ENCODE data around the gene SELENOV. TPM values are rescaled to one million over a fixed set of nuclear protein-coding genes. Genes with fewer than 3 reads are reported as not detected.

SELENOV gene
- total RNA-seq, 4 donors from 2014 or later: not detected

- intact Hi-C loops (cut with DNase I): no loop called here
- Histone ChIP-seq H3K36me3 (peaks cover 16 to 47% (median 35%) of the 10 kb centered on the region in 4 donors), H3K27ac (replicated peaks in 1 of 4) (peak within 1 kb of the TSS; percentile 75 to 87 (median 81)), H3K4me3 (peak within 1 kb of the TSS; percentile 66 to 97 (median 82)), H3K9me3 (no peaks in the 10 kb centered on the region), H3K27me3 (no peaks in the 10 kb centered on the region), H3K4me1 (peaks cover 18 to 32% (median 18%) of the 10 kb centered on the region in 4 donors)
- no peak for TF ChIP-seq POLR2A (IDR thresholded peaks at IDR 0.05; ENCODE audit: low read depth)
- TF ChIP-seq POLR2AphosphoS5 (IDR thresholded peaks at IDR 0.05): peak; percentile 91 to 94
- peak in 1 of 3 experiments; percentile 10 for TF ChIP-seq CTCF (IDR thresholded peaks at IDR 0.05)
- DNase-seq (ENCODE audit: extremely low spot score): peak; percentile 99
- 1% methylated on average over 17 of the region's 62 CpGs for WGBS
These were observed 34.4 kb upstream of the SELENOV start, which contains the start of gene TIMM50 for GRCh38 chr19:39480337-39481228. Gene TIMM50 (plus strand): TSS chr19:39480838. CDS start chr19:39480854, 16 bp downstream.

- Histone ChIP-seq H3K27me3 (no peaks in the 10 kb centered on the region), H3K4me3 (peak overlapping the region; percentile 66 to 97 (median 82)), H3K9me3 (no peaks in the 10 kb centered on the region), H3K27ac (replicated peaks in 1 of 4) (peak overlapping the region; percentile 75 to 87 (median 81)), H3K4me1 (peaks cover 15 to 32% (median 18%) of the 10 kb centered on the region in 4 donors), H3K36me3 (peaks cover 18 to 47% (median 35%) of the 10 kb centered on the region in 4 donors)
- intact Hi-C loops (cut with DNase I): no loop called here
- DNase-seq (ENCODE audit: extremely low spot score): no peak
- WGBS: 0% methylated on average over 10 of the region's 12 CpGs
- TF ChIP-seq CTCF (IDR thresholded peaks at IDR 0.05) (no peak), POLR2A (IDR thresholded peaks at IDR 0.05; ENCODE audit: low read depth) (no peak), POLR2AphosphoS5 (IDR thresholded peaks at IDR 0.05) (no peak), EP300 (IDR thresholded peaks at IDR 0.05) (no peak)
These were observed 33.8 kb upstream of the SELENOV start for GRCh38 chr19:39481229-39481545.

DNA sequence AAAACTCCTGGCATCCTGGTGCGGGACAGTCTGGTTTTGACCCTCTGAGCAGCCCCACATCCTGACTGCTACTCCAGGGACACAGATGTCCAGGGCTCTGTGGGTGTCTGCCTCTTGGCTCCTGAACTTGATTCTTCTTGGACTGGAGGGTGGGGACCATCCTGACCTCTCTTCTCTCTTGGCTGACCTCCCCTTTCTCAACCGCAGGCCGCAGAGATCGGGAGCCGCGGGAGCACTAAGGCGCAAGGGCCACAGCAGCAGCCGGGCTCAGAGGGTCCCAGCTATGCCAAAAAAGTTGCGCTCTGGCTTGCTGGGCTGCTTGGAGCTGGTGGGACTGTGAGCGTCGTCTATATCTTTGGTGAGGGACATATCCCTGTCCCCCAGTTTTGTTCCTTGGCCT, 33.3 kb upstream of the SELENOV start:
- WGBS: 78% methylated on average over 5 of the region's 11 CpGs
- DNase-seq (ENCODE audit: extremely low spot score): no peak
- Histone ChIP-seq H3K4me3 (peak overlapping the region; percentile 66 to 97 (median 82)), H3K9me3 (no peaks in the 10 kb centered on the region), H3K4me1 (peaks cover 15 to 32% (median 18%) of the 10 kb centered on the region in 4 donors), H3K27me3 (no peaks in the 10 kb centered on the region), H3K27ac (replicated peaks in 1 of 4) (peak overlapping the region in 1 of 4 donors; percentile 77), H3K36me3 (peaks cover 23 to 47% (median 36%) of the 10 kb centered on the region in 4 donors)
- TF ChIP-seq CTCF (IDR thresholded peaks at IDR 0.05) (no peak), POLR2AphosphoS5 (IDR thresholded peaks at IDR 0.05) (no peak), POLR2A (IDR thresholded peaks at IDR 0.05; ENCODE audit: low read depth) (no peak), EP300 (IDR thresholded peaks at IDR 0.05) (no peak)
- intact Hi-C loops (cut with DNase I): no loop called here

DNA sequence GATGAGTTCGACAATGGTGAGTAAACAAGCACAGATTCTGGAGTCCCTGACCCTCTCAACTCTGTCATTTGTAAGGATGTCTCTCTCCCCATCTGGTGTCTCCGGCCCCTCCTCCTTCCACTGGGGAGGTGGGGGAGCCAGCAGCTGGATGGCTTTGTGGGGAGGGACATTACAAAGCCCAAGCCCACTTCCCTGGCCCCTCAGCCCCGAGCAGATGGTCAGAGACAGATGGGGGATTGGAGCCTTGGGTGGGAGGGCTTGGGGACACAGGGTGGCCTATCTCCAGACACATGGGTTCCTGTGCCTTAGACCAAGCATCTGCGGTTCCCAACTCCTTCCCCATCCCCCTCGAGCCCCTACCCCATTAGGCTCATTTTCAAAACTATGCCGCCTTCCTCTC, 31.8 kb upstream of the SELENOV start:
- DNase-seq (ENCODE audit: extremely low spot score): no peak
- no peak overlapping the region for H3K27ac ChIP-seq (replicated peaks in 1 of 4)
- H3K4me1 ChIP-seq: peaks cover 15 to 32% (median 18%) of the 10 kb centered on the region in 4 donors
- intact Hi-C loops (cut with DNase I): no loop called here
- TF ChIP-seq EP300 (IDR thresholded peaks at IDR 0.05) (no peak), POLR2AphosphoS5 (IDR thresholded peaks at IDR 0.05) (no peak), POLR2A (IDR thresholded peaks at IDR 0.05; ENCODE audit: low read depth) (no peak), CTCF (IDR thresholded peaks at IDR 0.05) (no peak)
- H3K9me3 ChIP-seq: no peaks in the 10 kb centered on the region
- WGBS: 69% methylated on average over 6 of the region's 6 CpGs
- peaks cover 29 to 56% (median 50%) of the 10 kb centered on the region in 4 donors for H3K36me3 ChIP-seq
- no peak overlapping the region for H3K4me3 ChIP-seq
- no peaks in the 10 kb centered on the region for H3K27me3 ChIP-seq
